HCT116 (cell line): ENCODE results near the gene LRRC1.

Source experiments
- EGR1 ChIP-seq: IDR thresholded peaks from 2 replicates; pipeline ENCODE4 v1.6.1; 2012; ENCODE audit warnings: low read depth
- ELF1 ChIP-seq: IDR thresholded peaks from 2 replicates; pipeline ENCODE4 v1.6.1; 2012; ENCODE audit warnings: low read depth, borderline replicate concordance
- EZH2 ChIP-seq: fragments of 200-600 bp; sonication (generic); IDR thresholded peaks from 2 replicates; pipeline ENCODE4 v1.6.1; 2017; ENCODE audit warnings: antibody characterized with exemption, mixed run types
- EZH2phosphoT487 ChIP-seq: fragments of 200-600 bp; IDR thresholded peaks from 2 replicates; pipeline ENCODE4 v1.6.1; 2018; ENCODE audit warnings: antibody characterized with exemption, borderline replicate concordance
- JUND ChIP-seq: IDR thresholded peaks from 2 replicates; pipeline ENCODE4 v1.6.1; 2012
- POLR2A ChIP-seq: IDR thresholded peaks from 2 replicates; pipeline ENCODE4 v1.7.0; 2011; ENCODE audit warnings: borderline replicate concordance; ENCODE audit not compliant: insufficient read depth, insufficient read length; ENCODE audit errors: extremely low read depth
- POLR2AphosphoS5 ChIP-seq: IDR thresholded peaks from 2 replicates; pipeline ENCODE4 v1.6.1; 2011; ENCODE audit warnings: mild to moderate bottlenecking, low read depth, low read length, moderate library complexity
- RAD21 ChIP-seq: IDR thresholded peaks from 2 replicates; pipeline ENCODE4 v1.6.1; 2012; ENCODE audit warnings: low read depth, mild to moderate bottlenecking
- SRF ChIP-seq: IDR thresholded peaks from 2 replicates; pipeline ENCODE4 v1.6.1; 2012; ENCODE audit warnings: low read depth
- YY1 ChIP-seq: IDR thresholded peaks from 2 replicates; pipeline ENCODE4 v1.6.1; 2011; ENCODE audit warnings: low read length, low read depth, moderate library complexity, mild to moderate bottlenecking; ENCODE audit not compliant: insufficient replicate concordance; ENCODE audit errors: extremely low read depth
- ZFX ChIP-seq: fragments of 450-650 bp; IDR thresholded peaks from 2 replicates; pipeline ENCODE4 v1.6.1; 2017
- TF ChIP-seq, protein P1 (sequence below): IDR thresholded peaks from 2 replicates; pipeline ENCODE4 v1.6.1; 2011; ENCODE audit warnings: mild to moderate bottlenecking, low read length, moderate library complexity; ENCODE audit not compliant: insufficient replicate concordance; ENCODE audit errors: extremely low read depth
- TF ChIP-seq, protein P2 (sequence below), 3 experiments: fragments of 200-600 bp in 1 of 3; sonication (generic) in 1 of 3; IDR thresholded peaks in 2 of 3; conservative IDR thresholded peaks in 1 of 3; 2 replicates each; pipeline ENCODE4 v1.5.1; 2012 to 2017; ENCODE audit warnings: low read depth in 2 of 3, low read length in 2 of 3, antibody characterized with exemption in 1 of 3, borderline replicate concordance in 1 of 3, control low read depth in 1 of 3, mild to moderate bottlenecking in 1 of 3, mixed read lengths in 1 of 3, mixed run types in 1 of 3, moderate library complexity in 1 of 3; ENCODE audit not compliant: insufficient read depth in 1 of 3

DNA sequence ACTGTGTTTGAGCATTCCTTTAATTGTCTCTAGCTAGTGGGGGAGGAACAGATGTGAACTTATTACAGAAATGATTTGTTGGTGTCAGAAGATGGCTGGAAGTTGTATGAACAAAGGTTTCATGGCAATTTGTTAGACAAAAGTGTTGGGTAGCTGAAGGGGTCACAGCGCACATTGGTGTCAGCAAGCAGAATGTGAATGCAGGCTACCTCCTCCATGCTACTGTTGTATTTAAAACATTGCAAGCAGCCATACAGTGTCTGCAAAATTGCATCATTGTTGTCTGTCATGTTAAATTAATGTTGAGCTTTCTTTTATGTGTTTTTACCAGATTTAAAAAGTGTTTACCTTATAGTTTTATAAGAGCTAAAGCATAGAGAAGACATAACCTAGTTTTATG, 6.2 kb downstream of the LRRC1 start:
- TF ChIP-seq, protein P1, sequence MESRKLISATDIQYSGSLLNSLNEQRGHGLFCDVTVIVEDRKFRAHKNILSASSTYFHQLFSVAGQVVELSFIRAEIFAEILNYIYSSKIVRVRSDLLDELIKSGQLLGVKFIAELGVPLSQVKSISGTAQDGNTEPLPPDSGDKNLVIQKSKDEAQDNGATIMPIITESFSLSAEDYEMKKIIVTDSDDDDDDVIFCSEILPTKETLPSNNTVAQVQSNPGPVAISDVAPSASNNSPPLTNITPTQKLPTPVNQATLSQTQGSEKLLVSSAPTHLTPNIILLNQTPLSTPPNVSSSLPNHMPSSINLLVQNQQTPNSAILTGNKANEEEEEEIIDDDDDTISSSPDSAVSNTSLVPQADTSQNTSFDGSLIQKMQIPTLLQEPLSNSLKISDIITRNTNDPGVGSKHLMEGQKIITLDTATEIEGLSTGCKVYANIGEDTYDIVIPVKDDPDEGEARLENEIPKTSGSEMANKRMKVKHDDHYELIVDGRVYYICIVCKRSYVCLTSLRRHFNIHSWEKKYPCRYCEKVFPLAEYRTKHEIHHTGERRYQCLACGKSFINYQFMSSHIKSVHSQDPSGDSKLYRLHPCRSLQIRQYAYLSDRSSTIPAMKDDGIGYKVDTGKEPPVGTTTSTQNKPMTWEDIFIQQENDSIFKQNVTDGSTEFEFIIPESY = no peak
- TF ChIP-seq YY1 (no peak), JUND (no peak), EGR1 (no peak), EZH2phosphoT487 (no peak), ZFX (no peak), POLR2A (no peak), EZH2 (no peak), POLR2AphosphoS5 (no peak), ELF1 (no peak), SRF (no peak), RAD21 (no peak)
- TF ChIP-seq, protein P2, sequence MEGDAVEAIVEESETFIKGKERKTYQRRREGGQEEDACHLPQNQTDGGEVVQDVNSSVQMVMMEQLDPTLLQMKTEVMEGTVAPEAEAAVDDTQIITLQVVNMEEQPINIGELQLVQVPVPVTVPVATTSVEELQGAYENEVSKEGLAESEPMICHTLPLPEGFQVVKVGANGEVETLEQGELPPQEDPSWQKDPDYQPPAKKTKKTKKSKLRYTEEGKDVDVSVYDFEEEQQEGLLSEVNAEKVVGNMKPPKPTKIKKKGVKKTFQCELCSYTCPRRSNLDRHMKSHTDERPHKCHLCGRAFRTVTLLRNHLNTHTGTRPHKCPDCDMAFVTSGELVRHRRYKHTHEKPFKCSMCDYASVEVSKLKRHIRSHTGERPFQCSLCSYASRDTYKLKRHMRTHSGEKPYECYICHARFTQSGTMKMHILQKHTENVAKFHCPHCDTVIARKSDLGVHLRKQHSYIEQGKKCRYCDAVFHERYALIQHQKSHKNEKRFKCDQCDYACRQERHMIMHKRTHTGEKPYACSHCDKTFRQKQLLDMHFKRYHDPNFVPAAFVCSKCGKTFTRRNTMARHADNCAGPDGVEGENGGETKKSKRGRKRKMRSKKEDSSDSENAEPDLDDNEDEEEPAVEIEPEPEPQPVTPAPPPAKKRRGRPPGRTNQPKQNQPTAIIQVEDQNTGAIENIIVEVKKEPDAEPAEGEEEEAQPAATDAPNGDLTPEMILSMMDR (IDR thresholded peaks at IDR 0.05 in 2 of 3, conservative IDR thresholded peaks at IDR 0.05 in 1 of 3; ENCODE audit: borderline replicate concordance in 1 of 3, insufficient read depth in 1 of 3, low read depth in 2 of 3, low read length in 2 of 3) = no peak
